ENCODE measurements around the gene BRI3BP. TPM values are rescaled to one million over a fixed set of nuclear protein-coding genes. Genes with fewer than 3 reads are reported as not detected.
A peak's percentile ranks its signal among the peaks of the same experiment; 100 is the strongest.

Gene BRI3BP
- total and polyA plus RNA-seq, 11 donors, result 1.1 to 5.3 (median 3.6) TPM

- peak; percentile 39 to 75 (median 68) for ATAC-seq
- Histone ChIP-seq H3K36me3 (peaks cover 0 to 4% (median 0%) of the 10 kb centered on the region in 9 donors), H3K4me1 (peaks cover 0 to 45% (median 16%) of the 10 kb centered on the region in 12 donors), H3K27me3 (no peaks in the 10 kb centered on the region), H3K4me3 (no peak overlapping the region), H3K27ac (peak overlapping the region in 3 of 12 donors; percentile 15 to 74 (median 62)), H3K9me3 (no peaks in the 10 kb centered on the region)
- TF ChIP-seq, protein P1, sequence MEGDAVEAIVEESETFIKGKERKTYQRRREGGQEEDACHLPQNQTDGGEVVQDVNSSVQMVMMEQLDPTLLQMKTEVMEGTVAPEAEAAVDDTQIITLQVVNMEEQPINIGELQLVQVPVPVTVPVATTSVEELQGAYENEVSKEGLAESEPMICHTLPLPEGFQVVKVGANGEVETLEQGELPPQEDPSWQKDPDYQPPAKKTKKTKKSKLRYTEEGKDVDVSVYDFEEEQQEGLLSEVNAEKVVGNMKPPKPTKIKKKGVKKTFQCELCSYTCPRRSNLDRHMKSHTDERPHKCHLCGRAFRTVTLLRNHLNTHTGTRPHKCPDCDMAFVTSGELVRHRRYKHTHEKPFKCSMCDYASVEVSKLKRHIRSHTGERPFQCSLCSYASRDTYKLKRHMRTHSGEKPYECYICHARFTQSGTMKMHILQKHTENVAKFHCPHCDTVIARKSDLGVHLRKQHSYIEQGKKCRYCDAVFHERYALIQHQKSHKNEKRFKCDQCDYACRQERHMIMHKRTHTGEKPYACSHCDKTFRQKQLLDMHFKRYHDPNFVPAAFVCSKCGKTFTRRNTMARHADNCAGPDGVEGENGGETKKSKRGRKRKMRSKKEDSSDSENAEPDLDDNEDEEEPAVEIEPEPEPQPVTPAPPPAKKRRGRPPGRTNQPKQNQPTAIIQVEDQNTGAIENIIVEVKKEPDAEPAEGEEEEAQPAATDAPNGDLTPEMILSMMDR (IDR thresholded peaks at IDR 0.05), result no peak
- no peak for TF ChIP-seq POLR2A (IDR thresholded peaks at IDR 0.05)
- intact Hi-C loops (cut with DNase I), result loop anchor here in 1 of 10 donors (10.0 kb wide), 1 partner anchor 75 kb away; the partner anchor contains the start of gene BRI3BP
- 40 to 56% (median 49%) methylated on average over 4 to 8 of the region's 8 CpGs for WGBS, 4 donors
- peak in 2 of 5 donors; percentile 62 to 78 for DNase-seq
These were observed 76.2 kb downstream of the BRI3BP start for GRCh38 chr12:125069616-125070015.

GRCh38 chr12:125070112-125070511 is 76.7 kb downstream of the BRI3BP start:
- no peak for TF ChIP-seq POLR2A (IDR thresholded peaks at IDR 0.05)
- TF ChIP-seq, protein P1 (IDR thresholded peaks at IDR 0.05), result no peak
- DNase-seq (no peak), ATAC-seq (no peak)
- Histone ChIP-seq H3K27me3 (no peaks in the 10 kb centered on the region), H3K9me3 (no peaks in the 10 kb centered on the region), H3K36me3 (peaks cover 0 to 4% (median 0%) of the 10 kb centered on the region in 9 donors), H3K4me3 (no peak overlapping the region), H3K4me1 (peaks cover 0 to 41% (median 14%) of the 10 kb centered on the region in 12 donors), H3K27ac (peak overlapping the region in 3 of 12 donors; percentile 15 to 74 (median 62))
- 70 to 85% (median 74%) methylated on average over 6 of the region's 6 CpGs for WGBS, 4 donors
- intact Hi-C loops (cut with DNase I), result no loop called here

DNA sequence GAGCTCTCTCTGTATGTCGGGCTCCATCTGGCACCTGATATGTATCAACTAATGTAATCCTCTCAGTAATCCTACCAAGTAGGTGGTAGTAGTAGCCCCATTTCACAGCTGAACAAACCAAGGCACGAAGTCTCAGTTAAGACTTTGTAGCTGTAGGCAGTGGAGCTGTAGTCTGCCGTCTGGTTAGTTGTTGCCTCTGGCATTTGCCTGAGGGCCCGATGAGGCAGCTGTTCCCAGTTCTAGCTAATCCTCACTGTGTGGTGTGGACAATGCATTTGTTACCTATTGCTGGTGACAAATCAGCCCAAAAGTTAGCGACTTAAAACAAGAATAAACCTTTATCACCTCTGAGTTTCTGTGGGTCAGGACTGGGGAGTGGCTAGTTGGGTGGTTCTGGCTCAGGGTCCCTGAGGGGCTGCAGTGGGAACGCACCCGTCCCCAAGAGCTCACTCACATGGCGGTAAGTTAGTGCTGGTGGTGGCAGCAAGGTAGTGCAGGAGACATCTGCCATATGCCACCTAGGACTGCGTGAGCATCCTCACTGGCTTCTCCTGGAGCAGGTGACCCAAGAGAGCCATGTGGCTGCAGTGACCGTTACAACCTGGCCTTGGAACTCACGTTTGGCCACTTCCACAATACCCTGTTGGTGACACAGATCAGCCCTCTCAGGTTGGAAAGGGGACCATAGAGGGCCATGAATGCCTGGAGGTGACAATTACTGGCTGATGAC is 77.4 kb downstream of the BRI3BP start:
- no peak overlapping the region for H3K4me3 ChIP-seq
- H3K36me3 ChIP-seq, result peaks cover 0 to 7% (median 1%) of the 10 kb centered on the region in 9 donors
- WGBS, 4 donors, result 91 to 95% (median 93%) methylated on average over 11 of the region's 11 CpGs
- no peaks in the 10 kb centered on the region for H3K9me3 ChIP-seq
- no peaks in the 10 kb centered on the region for H3K27me3 ChIP-seq
- H3K4me1 ChIP-seq, result peaks cover 0 to 37% (median 12%) of the 10 kb centered on the region in 12 donors
- DNase-seq (no peak), ATAC-seq (no peak)
- intact Hi-C loops (cut with DNase I), result no loop called here
- no peak overlapping the region for H3K27ac ChIP-seq
- TF ChIP-seq, protein P1 (IDR thresholded peaks at IDR 0.05), result no peak
- no peak for TF ChIP-seq POLR2A (IDR thresholded peaks at IDR 0.05)

DNA sequence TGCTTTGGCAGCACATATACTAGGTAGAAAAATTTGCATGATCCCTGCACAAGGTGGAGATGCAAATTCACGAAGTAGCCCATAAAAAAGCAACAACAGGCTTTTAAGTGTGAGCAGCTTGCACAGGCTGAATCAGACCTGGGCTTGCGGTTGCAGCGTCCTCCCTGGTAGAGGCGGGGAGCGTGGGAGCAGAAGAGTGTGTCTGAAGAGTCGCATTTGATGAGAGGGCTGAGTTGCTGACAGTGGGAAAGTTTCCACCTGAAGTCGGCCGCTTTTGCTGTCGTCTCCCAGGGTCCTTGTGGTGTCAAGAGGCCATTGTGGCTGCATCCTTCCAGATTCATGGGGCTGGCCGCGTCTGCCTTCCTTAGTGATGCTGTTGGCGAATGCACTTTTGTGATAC is 78.0 kb downstream of the BRI3BP start:
- no peaks in the 10 kb centered on the region for H3K27me3 ChIP-seq
- no peak overlapping the region for H3K4me3 ChIP-seq
- ATAC-seq, result no peak
- DNase-seq, result no peak
- intact Hi-C loops (cut with DNase I), result no loop called here
- no peaks in the 10 kb centered on the region for H3K9me3 ChIP-seq
- H3K27ac ChIP-seq, result no peak overlapping the region
- no peak for TF ChIP-seq POLR2A (IDR thresholded peaks at IDR 0.05)
- TF ChIP-seq, protein P1 (IDR thresholded peaks at IDR 0.05), result no peak
- H3K4me1 ChIP-seq, result peaks cover 0 to 31% (median 8%) of the 10 kb centered on the region in 12 donors
- H3K36me3 ChIP-seq, result peaks cover 0 to 11% (median 8%) of the 10 kb centered on the region in 9 donors
- 87 to 95% (median 93%) methylated on average over 12 of the region's 12 CpGs for WGBS, 4 donors
